Cardiac fibroblast (primary cell): ENCODE data around the gene RYR1.

Experiments used
- DNase-seq, 2 donors: peaks; one replicate each; pipeline versions ENCODE4 v3.0.0 to v3.0.0-alpha.2; 2010; ENCODE audit warnings: low read depth in 2 of 2
- H3K4me3 ChIP-seq, 2 donors: replicated peaks in 1 of 2; 1 replicate in 1 of 2; 2 replicates in 1 of 2; pipeline ENCODE4 v1.5.1; 2011; ENCODE audit warnings: low read depth in 2 of 2, low read length in 2 of 2, mild to moderate bottlenecking in 2 of 2, moderate library complexity in 1 of 2
- TF ChIP-seq, protein P1 (sequence below): IDR thresholded peaks from one replicate; pipeline ENCODE4 v1.5.1; 2011; ENCODE audit warnings: low read depth, mild to moderate bottlenecking, low read length, inconsistent platforms

RYR1 gene

DNA sequence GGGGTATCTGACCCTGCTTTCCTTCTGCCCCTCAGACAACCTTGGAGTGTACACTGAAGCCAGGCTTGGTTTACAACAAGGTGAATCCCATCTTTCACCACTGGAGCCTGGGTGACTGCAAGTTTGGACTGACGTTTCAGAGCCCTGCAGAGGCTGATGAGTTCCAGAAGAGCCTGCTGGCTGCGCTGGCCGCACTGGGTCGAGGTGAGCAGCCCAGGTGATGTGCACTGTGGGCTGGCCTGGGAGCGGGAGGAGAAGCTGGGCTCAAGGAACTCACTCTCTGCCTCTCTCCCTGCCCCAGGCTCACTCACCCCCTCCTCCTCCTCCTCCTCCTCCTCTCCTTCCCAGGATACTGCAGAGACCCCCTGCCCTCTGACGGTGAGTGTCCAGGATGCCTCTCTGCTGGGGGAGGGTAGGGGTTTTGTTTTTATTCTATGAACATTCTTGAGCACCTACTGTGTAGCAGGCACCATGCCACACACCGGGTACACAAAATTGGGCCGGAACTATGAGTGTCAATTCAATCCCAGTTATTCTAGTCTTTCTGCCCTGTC is 41.5 kb upstream of the RYR1 start:
- TF ChIP-seq, protein P1, sequence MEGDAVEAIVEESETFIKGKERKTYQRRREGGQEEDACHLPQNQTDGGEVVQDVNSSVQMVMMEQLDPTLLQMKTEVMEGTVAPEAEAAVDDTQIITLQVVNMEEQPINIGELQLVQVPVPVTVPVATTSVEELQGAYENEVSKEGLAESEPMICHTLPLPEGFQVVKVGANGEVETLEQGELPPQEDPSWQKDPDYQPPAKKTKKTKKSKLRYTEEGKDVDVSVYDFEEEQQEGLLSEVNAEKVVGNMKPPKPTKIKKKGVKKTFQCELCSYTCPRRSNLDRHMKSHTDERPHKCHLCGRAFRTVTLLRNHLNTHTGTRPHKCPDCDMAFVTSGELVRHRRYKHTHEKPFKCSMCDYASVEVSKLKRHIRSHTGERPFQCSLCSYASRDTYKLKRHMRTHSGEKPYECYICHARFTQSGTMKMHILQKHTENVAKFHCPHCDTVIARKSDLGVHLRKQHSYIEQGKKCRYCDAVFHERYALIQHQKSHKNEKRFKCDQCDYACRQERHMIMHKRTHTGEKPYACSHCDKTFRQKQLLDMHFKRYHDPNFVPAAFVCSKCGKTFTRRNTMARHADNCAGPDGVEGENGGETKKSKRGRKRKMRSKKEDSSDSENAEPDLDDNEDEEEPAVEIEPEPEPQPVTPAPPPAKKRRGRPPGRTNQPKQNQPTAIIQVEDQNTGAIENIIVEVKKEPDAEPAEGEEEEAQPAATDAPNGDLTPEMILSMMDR, result no peak
- H3K4me3 ChIP-seq, result no peak overlapping the region
- no peak for DNase-seq

DNA sequence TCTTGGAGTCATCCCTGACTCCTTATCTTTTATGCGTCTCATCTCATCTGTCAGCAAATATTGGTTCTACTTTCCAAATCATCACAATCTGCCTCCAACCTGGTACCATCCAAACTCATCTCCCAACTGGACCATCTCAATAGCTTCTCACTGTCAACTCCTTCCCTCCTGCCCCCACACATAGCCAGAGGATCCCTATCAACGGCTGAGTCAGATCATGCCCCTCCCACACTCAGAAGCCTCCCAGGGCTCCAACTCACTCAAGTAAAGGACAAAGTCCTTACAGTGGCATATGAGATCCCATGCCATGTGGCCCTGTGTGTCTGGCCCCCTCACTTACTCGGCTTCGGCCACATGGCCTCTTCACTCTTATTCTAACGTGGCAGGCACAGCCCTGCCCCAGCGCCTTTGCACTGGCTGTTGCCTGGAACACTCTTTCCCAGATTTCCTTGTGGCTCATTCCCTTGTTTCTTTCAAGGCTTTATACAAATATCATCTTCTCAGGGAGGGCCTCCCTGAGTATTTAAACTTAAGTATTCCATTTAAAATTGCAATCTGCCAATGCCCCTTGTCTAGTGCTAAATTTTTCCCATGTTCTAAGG is 40.7 kb upstream of the RYR1 start:
- H3K4me3 ChIP-seq, result no peak overlapping the region
- peak; percentile 34 to 53 for DNase-seq
- TF ChIP-seq, protein P1, result no peak

DNA sequence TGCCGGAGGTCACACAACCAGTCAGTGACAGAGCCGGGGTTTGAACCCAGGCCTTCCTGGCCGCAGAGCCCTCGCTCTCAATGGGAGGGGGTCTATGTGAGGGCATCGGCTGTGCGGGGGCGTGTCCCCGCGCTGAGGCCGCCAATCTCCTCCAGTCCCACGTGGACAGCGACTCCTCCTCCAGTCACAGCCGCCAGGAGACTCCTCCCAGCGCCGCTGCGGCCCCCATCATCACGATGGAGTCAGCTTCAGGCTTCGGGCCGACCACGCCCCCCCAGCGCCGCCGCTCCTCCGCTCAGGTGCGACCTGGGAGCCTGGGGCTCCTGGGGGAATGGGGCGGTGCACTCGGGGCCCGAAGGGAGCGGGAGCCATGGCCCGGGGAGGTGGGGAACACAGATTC is 39.0 kb upstream of the RYR1 start:
- no peak overlapping the region for H3K4me3 ChIP-seq
- no peak for DNase-seq
- TF ChIP-seq, protein P1, result no peak

DNA sequence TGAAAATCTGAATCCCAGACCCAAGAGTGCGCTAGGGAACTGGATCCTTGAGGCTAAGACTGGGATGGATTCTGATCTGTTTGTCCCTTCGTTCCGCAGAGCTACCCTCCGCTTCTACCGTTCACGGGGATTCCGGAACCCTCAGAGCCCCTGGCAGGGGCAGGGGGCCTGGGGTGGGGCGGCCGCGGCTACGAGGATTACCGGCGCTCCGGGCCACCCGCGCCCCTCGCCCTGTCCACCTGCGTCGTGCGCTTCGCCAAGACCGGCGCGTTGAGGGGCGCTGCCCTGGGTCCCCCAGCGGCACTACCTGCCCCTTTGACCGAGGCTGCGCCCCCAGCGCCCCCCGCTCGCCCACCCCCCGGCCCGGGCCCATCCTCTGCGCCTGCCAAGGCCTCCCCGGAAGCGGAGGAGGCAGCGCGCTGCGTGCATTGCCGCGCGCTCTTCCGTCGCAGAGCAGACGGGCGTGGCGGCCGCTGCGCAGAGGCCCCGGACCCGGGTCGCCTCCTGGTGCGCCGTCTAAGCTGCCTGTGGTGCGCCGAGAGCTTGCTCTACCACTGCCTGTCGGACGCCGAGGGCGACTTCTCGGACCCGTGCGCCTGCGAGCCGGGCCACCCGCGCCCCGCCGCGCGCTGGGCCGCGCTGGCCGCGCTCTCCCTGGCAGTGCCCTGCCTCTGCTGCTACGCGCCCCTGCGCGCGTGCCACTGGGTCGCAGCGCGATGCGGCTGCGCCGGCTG is 37.9 kb upstream of the RYR1 start:
- H3K4me3 ChIP-seq, result no peak overlapping the region
- DNase-seq, result no peak
- TF ChIP-seq, protein P1, result no peak

DNA sequence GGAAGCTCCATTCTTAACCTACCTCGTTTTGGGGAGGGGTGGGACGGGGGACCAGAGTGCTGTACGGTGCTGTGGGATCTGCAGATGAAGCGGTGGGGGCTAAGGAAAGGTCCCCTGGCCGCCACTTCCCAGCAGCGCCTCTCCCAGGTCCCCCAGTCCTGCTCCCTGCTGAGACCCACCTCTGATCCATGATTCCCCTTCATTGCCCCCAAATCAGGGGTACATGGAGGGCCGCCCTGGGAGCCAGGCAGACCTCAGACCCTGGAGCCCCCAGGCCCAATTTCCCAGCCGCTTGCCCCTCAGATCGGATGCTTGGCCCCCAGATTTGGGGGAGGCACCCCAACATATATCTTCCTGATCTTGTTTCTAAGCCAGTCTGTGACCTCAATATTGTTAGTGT is 34.4 kb upstream of the RYR1 start:
- no peak overlapping the region for H3K4me3 ChIP-seq
- TF ChIP-seq, protein P1, result no peak
- no peak for DNase-seq

DNA sequence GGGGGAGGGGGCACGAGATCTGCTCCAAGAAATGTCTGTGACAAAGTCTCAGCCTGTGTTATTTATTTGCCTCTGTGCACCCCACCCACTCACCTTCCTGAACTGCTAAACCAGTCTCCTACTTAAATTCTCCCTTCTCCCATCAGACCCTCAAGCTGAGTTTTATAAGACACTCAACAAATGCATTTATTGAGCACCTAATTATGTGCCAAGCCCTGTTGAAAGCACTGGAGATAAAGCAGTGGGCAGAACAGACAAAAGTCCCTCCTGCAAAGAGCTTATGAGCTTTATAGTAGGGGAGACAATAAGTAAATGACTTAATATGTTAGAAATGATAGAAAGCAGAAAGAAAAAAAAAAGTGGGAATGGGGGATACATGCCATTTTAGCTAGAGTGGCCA is 34.0 kb upstream of the RYR1 start:
- DNase-seq, result no peak
- TF ChIP-seq, protein P1, result no peak
- H3K4me3 ChIP-seq, result no peak overlapping the region
